ENCODE results near the gene TRERF1. TPM values are rescaled to one million over a fixed set of nuclear protein-coding genes. Genes with fewer than 3 reads are reported as not detected.

TRERF1 gene
- total RNA-seq, 4 donors from 2014 or later = 1.6 to 4.1 (median 2.6) TPM

GRCh38 chr6:42257614-42258013, 194.1 kb downstream of the TRERF1 start:
- intact Hi-C loops (cut with DNase I) = no loop called here
- no peak overlapping the region for H3K27ac ChIP-seq
- TF ChIP-seq POLR2A (IDR thresholded peaks at IDR 0.05) = no peak
- H3K9me3 ChIP-seq = no peaks in the 10 kb centered on the region
- DNase-seq = no peak
- WGBS, 2 donors = 89% methylated on average over 3 of the region's 3 CpGs
- H3K36me3 ChIP-seq = no peaks in the 10 kb centered on the region
- H3K27me3 ChIP-seq = no peaks in the 10 kb centered on the region
- H3K4me1 ChIP-seq = peaks cover 0 to 13% of the 10 kb centered on the region in 2 donors
- H3K4me3 ChIP-seq (replicated peaks in 1 of 3) = no peak overlapping the region

GRCh38 chr6:42257063-42257462, 194.7 kb downstream of the TRERF1 start:
- H3K36me3 ChIP-seq = no peaks in the 10 kb centered on the region
- WGBS, 2 donors = 77 to 79% methylated on average over 3 of the region's 3 CpGs
- no peak overlapping the region for H3K4me3 ChIP-seq (replicated peaks in 1 of 3)
- intact Hi-C loops (cut with DNase I) = no loop called here
- no peak for DNase-seq
- H3K9me3 ChIP-seq = no peaks in the 10 kb centered on the region
- no peaks in the 10 kb centered on the region for H3K27me3 ChIP-seq
- no peak for TF ChIP-seq POLR2A (IDR thresholded peaks at IDR 0.05)
- TF ChIP-seq, protein P1, sequence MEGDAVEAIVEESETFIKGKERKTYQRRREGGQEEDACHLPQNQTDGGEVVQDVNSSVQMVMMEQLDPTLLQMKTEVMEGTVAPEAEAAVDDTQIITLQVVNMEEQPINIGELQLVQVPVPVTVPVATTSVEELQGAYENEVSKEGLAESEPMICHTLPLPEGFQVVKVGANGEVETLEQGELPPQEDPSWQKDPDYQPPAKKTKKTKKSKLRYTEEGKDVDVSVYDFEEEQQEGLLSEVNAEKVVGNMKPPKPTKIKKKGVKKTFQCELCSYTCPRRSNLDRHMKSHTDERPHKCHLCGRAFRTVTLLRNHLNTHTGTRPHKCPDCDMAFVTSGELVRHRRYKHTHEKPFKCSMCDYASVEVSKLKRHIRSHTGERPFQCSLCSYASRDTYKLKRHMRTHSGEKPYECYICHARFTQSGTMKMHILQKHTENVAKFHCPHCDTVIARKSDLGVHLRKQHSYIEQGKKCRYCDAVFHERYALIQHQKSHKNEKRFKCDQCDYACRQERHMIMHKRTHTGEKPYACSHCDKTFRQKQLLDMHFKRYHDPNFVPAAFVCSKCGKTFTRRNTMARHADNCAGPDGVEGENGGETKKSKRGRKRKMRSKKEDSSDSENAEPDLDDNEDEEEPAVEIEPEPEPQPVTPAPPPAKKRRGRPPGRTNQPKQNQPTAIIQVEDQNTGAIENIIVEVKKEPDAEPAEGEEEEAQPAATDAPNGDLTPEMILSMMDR (IDR thresholded peaks at IDR 0.05) = no peak
- H3K4me1 ChIP-seq = peaks cover 4 to 19% of the 10 kb centered on the region in 2 donors
- no peak overlapping the region for H3K27ac ChIP-seq

- no peaks in the 10 kb centered on the region for H3K9me3 ChIP-seq
- intact Hi-C loops (cut with DNase I) = no loop called here
- H3K4me1 ChIP-seq = peaks cover 11 to 18% of the 10 kb centered on the region in 2 donors
- H3K27ac ChIP-seq = no peak overlapping the region
- H3K36me3 ChIP-seq = no peaks in the 10 kb centered on the region
- TF ChIP-seq, protein P1 (IDR thresholded peaks at IDR 0.05) = no peak
- no peak for TF ChIP-seq POLR2A (IDR thresholded peaks at IDR 0.05)
- DNase-seq = no peak
- H3K27me3 ChIP-seq = no peaks in the 10 kb centered on the region
- no peak overlapping the region for H3K4me3 ChIP-seq (replicated peaks in 1 of 3)
- 83 to 85% methylated on average over 5 of the region's 5 CpGs for WGBS, 2 donors
Measured at GRCh38 chr6:42255050-42255449, 196.7 kb downstream of the TRERF1 start.

DNA sequence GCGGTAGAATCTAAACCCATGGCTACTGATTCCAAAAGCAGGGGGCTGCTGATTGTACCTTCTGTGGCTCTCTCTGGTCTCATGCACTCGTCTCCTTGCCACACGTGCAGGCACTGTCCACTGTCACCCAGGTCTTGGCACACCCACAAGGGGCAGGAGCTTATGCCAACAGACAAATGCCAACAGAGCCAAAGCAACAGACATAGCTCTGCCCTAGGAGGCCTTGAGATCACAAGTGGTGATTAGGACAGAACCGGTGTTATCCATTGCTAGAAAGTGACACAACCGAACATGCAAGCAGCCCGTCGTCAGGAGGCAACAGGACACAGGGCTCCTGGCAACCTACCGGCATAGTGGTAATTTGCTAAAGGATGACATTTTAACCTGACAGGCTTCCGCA, 197.2 kb downstream of the TRERF1 start:
- intact Hi-C loops (cut with DNase I) = no loop called here
- H3K36me3 ChIP-seq = no peaks in the 10 kb centered on the region
- TF ChIP-seq, protein P1 (IDR thresholded peaks at IDR 0.05) = no peak
- no peak for TF ChIP-seq POLR2A (IDR thresholded peaks at IDR 0.05)

DNA sequence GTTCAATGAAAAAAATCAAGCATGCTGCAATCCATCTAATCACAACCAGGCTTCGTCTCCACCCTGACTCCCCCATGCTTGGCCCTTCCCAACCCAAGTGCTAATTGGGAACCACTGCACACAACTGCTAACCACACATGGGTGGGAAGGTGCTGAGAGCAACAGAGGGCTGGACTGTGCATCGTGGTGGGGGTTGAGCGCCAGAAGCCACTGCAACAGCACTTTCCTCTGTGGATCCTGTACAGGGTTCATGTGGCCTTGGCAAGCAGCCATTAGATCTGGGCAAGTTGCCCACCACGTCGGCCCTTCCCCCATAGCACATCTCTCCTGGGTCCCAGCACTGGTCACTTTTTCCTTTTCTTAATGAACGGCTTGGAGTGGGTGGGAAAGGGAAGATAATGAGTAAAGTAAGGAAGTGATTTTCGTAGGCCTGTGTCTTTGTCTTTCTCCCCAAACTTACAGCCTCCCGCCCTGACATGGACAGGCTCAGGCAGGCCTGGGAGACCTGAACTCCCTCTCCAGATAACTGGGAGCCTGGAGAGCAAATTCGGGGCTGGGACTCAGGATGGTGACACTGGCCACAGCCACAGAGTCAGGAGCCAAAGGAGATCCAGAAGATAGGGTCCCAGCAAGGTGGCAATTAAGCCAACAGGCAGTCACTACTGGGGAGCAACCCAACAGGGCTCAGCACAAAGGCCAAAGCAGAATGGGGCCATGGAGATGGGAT, 199.7 kb downstream of the TRERF1 start:
- Histone ChIP-seq H3K9me3 (no peaks in the 10 kb centered on the region), H3K4me1 (peaks cover 11 to 18% of the 10 kb centered on the region in 2 donors), H3K27ac (peak overlapping the region; percentile 6 to 69 (median 66)), H3K27me3 (no peaks in the 10 kb centered on the region), H3K36me3 (no peaks in the 10 kb centered on the region), H3K4me3 (replicated peaks in 1 of 3) (no peak overlapping the region)
- intact Hi-C loops (cut with DNase I) = no loop called here
- peak; percentile 77 to 81 for DNase-seq
- WGBS, 2 donors = 12 to 15% methylated on average over 8 to 9 of the region's 9 CpGs
- TF ChIP-seq, protein P1 (IDR thresholded peaks at IDR 0.05) = no peak
- TF ChIP-seq POLR2A (IDR thresholded peaks at IDR 0.05) = no peak

More for the DNA sequence above, 197.2 kb downstream of the TRERF1 start:
- Histone ChIP-seq H3K4me1 (peaks cover 11 to 18% of the 10 kb centered on the region in 2 donors), H3K9me3 (no peaks in the 10 kb centered on the region), H3K27me3 (no peaks in the 10 kb centered on the region), H3K4me3 (replicated peaks in 1 of 3) (no peak overlapping the region), H3K27ac (no peak overlapping the region)
- 86 to 89% methylated on average over 9 of the region's 9 CpGs for WGBS, 2 donors
- DNase-seq = no peak

Data from thyroid gland (tissue), 4 donors.